Kidney tubule cell (primary cell): ENCODE data around the gene C6orf89.

Experiments
- DNase-seq: peaks from one replicate; pipeline ENCODE4 v3.0.0-alpha.2; 2018; ENCODE audit warnings: low spot score

Gene C6orf89, protein sequence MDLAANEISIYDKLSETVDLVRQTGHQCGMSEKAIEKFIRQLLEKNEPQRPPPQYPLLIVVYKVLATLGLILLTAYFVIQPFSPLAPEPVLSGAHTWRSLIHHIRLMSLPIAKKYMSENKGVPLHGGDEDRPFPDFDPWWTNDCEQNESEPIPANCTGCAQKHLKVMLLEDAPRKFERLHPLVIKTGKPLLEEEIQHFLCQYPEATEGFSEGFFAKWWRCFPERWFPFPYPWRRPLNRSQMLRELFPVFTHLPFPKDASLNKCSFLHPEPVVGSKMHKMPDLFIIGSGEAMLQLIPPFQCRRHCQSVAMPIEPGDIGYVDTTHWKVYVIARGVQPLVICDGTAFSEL

DNA sequence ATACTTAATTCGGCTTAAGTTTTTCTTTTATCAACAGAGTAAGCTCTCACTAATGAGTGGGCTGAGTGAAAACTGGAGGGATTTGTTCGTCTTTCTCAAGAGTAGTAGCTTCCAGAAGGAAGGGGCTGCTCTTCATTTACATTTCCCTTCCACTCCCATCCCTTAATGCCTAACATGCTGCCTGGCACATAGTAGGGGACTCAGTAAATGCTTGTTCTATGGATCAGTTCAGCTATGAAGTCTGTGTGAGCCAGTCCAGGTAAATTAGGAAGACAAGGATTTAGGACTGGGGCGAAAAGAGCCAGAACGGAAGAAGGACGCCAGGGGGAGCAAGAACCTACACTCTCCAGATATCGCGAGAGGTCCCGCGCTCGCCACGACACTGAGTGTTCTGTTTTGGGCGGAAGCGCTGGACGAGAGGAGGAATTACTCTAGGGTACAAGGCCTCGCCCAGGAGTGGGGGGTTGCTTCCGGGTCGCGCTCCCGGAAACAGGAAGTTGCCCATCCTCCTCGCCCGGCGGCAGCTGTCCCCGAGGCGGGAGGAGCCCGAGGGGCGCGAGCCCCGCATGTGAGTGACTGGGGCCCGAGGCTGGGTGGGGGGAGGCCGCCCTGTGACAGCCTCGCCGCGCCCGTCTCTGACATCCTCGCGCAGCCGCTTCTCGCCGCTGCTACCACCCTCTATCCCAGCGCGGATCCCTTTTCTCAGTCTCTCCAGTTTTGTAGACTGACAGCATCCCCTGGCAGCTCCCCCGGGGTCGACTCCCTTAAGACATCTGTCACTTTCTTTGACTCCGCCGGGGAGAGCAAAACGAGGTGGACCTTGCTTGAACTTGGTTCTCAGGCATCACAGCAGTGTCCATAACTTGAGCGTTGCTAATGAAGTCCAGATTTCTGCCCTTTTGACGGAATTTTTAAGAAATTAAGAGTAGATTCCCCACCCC is at the start of gene C6orf89:
Gene C6orf89, plus strand, starts transcription at position 492 of the 941 bp plus-strand sequence. CDS start 13,493 bp downstream, outside the sequence.
- peak; percentile 98 for DNase-seq

DNA sequence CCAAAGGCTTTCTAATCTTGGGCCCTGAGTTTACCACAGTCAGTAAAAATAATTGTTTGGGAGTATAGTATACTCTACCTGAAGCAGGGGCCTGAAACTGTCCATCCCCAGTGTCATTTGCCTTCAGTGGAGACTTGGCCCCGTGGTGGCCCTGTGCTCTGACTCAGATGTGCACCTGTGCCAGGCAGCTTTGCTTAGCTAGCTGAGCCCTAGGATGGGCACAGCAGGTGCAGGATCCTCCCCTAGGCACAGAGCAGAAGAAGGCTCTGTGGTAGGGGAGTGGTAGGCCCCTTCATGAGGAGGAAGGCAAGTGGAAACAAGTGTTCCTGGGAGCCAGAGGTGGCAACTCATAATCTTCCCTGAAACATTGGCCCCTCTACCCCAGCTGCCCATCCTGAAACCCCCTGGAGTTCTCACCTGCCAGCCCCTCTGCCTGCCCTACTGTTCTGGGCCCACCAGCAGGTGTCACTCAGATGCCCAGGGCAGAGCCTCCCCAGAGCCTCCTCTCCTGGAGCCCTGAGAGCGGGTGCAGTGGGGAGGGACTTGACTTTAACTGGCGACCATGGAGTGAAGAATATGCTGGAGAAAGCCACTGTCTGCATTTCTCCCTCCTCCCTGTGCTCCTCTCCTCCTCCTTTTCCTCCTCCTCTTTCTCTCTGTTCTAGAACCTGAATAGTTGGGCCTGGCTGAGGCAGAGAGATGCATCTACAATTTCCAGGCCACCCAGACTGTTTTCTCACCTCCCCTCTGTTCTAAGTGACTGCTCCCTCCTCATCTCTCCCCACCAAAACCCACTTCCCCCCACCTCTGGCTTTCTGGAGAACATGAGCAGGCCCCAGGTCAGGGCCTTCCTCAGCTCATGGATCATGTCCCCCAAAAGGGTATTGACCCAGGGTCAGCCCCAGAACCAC is 49.4 kb upstream of the C6orf89 start:
- DNase-seq: no peak

DNA sequence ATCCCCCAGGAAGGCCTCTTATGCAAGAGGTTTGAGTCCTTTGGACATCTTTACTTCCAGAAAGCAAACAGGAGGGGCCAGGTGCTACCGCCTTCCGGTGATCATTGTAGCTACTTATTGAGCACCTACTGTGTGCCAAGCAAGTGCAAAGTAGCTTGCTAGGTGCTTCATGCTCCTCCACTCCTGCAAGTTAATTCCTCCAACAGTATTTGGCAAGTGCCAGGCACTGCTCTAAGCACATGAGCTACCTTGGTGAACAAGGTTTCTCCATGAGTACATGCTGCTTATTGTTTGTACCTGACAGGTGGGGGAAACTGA is 48.8 kb upstream of the C6orf89 start:
- DNase-seq: no peak

DNA sequence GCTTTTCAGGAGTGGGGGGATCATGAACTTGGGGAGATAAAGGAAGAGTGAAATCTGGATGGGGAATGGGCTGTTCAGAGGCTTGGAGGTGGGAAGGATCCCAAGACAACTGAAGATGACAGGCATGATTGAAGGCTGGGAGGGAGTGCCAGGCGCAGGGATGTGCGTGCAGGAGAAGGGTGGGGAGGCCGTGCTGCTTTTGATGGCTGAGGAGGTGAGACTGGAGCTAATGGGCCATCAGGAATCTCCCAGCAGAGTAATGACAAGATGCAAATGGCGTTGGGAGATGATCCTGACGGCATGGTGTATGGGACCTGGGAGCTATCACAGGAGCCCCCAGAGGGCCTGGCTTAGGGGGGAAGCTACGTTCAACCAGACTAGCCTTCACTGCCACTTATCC is 48.1 kb upstream of the C6orf89 start:
- DNase-seq: no peak

DNA sequence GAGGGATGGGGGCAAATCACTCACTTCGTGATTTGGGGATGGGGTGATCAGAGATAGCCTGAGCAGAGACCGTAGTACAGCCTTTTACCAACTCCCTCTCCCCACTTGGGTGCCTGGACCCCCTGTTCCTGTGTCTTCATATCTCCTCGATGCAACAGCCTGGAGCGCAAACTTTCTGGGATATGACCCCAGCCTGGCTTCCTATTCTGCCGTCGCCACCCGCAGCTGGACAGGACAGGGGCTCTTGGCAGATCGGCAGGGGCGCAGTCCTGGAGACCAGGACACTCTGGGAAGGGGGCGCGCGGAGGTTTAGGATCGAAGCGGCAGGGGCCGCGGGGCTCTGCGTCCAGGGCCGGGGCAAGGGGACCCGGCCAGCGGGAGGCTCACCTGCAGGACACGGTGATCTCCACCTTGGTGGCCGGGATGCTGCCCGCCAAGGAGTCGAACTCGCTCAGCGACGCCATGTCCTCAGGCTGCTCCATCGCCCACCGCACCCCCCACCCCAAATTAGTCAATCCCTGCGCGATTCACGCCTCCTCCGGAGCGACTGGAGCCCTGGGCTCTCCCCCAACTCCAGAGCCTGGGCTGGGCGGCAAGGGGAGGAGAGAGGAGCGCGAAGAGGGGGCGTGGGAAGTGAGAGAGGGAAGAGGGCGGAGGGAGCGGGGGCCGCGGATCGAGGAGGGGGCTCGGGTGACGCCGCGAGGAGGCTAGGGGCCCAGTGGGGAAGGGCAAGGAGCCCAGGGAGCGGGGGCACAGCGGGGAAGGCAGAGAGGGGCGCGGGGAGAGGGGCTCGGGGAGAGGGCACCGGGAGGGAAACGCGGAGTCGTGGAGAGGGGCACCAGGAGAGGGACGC is 46.6 kb upstream of the C6orf89 start, which contains the start of gene CPNE5:
Gene CPNE5, minus strand, starts transcription at position 549 of the 853 bp plus-strand sequence. Its CDS starts 67 bp downstream, at position 482.
- no peak for DNase-seq

DNA sequence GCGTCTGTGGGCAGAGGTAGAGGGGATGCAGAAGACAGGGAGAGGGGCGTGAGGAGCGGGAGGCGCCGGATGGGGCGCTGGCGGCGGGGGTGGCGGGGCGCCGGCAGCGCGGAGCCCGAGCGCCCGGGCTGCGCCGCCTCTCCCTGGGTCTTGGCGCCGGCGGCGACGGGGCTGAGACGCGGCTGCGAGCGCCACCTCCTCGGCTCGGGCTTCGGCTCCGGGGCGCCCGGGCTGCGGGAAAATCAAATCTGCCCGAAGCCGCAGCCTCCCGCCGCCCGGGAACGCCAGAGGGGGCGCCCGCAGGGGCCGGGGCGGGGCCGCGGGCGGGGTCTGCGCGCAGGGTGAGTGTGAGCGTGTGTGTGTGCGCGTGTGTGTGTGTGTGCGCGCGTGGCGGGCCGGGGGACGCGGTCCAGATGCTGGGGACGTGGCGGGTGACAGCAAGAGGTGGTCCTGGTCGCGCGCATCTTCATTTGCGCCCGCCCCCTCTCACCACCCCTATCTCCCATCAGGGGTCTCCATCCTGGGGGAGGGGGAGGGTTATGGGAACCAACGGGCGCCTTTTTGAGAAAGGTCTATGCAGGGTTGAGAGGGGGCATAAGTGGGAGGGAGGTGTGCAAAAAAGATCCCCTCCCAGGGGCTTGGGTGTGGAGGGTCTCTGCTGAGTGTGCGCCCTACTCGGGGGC is 45.9 kb upstream of the C6orf89 start:
- DNase-seq: peak; percentile 12

DNA sequence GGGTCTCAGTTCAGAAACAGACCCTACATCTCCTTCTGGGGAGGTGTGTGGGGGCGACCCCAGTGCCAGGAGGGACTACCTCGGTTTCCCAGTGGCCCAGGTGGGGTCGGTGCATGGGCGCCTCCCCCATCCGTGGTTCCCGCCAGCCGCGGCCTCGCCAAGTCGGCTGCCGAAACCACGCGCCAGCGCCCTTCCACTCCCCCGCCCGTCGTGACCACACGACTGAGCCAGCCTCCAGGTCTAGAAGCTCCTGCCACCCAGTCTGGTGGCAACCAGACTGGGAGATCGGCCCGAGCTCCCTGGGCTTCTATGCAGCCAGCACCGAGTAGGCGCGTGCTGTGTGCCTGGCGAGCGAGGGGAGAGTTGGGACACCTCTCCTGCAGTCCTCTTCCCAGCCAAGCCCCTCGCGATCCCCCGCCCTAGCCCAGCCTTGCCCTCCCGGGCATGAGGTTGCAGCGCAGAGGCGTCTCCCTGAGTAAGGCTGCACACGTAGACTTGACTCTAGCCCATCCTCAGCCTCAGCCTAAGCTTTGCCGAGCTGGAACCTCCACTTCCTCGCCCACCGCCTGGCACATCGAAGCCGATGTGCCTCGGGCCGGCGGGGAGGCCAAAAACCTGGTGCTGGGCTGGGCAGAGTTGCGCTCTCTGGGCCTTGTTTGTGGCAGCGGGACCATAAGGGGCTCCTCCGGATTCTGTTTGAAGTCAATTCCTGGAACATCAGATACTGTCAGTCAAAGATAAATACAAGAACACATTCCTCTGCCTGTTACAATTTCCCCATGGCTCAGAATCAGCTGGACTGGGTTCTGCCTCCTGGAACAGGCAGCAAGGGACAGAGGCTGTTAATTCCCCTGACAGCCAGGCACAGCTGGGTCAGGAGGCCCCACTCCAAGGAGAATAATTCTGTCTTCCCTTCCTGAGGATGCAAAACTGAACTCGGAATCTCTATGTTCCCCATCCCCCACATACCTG is 45.0 kb upstream of the C6orf89 start:
- DNase-seq: no peak

DNA sequence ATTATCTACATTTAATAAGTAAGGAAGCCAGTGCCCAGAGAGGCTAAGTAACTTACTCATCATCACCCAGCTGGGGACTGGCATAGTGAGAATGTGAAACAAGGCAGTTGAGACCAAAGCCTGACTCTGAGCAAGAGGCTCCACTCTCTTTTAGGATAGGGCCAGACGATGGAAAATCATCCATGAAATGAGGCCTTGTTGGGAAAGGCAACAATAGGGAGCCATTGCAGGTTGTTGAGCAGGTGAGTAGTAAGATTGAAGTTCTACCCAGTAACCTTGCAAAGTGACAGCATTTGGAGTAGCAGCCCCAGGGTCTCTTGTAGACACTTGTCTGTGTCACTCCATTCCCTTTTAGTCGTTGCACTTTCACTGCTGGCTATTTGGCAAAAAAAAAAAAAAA is 44.0 kb upstream of the C6orf89 start:
- DNase-seq: no peak

DNA sequence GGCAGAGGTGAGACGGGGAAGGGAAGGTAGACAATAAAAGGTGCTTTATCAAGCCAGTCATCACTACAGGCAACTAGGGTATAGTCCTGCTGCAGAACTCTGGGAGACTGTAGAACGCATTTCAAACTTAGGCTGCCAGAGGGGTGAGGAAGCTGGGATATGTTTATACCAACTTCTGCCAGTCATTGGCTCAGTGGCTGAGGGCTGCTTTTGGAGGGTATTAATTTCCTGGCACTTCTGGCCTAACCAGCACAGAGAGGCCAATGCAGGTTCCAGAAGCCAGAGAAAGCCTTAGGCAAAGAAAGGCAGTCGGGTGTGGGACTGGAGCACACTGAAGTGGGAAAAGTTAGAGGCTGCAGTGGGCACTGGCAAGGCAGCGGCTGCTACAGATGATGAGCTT is 42.6 kb upstream of the C6orf89 start:
- no peak for DNase-seq

DNA sequence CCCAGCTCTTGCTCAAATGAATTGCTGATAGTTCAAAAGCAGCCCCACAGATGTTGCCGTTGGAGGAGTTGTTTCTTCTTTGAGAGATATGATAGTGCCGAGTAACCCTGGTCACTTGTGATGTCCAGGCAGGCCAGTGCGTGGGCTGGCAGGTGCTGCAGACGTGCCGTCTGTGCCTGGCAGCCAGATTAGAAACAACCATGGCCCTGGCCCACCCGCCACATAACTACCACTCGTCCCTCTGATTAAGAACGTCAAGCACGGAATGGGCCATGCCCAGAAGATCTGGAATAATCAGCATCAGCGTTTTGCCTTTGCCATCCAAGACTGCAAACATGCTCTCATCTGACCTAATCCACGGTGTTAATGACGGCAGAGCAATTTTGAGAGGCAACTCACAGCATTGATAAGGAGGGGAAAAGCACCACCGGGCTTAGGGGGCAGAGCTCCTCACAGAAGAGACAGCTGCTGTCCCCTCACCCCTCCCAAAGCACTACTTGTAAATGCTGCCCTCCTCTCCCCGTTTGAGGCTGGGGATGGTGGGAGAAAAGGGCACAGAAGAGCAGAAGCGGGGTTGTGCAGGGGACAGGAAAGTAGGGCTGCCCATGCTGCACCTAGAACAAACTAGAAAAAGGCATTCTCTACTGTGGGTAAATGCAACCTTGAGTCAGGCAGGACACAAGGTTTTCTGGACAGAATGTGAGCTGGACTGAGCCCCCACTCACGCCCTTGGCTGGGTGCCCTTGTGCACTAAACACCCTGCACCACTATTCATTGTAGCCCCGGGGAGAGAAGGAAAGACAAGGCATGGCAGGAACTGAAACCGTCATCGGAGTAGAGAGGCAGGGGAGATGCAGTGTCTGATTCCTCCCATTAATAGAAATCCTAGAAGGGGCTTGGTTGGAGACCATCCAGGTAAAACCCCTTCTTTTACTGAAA is 41.3 kb upstream of the C6orf89 start:
- no peak for DNase-seq

DNA sequence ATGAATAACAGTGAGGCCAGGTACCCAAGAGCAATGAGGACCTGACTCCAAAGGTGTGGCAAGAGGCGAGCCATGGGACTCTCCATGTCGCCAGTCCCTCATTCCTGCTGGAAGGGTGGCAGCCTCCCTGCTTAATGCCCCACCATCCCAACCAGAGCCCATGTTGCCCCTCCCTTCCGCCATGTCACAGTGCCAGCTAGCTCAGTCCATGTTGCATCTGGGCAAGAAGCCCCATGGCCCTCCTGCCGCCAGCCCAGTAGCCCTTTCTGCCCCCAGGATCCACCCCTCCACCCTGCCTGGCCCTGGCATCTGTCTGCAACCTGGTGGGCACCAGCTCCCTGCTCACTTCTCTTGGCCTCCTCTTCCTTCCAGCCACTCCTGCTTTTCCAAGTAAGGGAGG is 40.5 kb upstream of the C6orf89 start:
- no peak for DNase-seq

DNA sequence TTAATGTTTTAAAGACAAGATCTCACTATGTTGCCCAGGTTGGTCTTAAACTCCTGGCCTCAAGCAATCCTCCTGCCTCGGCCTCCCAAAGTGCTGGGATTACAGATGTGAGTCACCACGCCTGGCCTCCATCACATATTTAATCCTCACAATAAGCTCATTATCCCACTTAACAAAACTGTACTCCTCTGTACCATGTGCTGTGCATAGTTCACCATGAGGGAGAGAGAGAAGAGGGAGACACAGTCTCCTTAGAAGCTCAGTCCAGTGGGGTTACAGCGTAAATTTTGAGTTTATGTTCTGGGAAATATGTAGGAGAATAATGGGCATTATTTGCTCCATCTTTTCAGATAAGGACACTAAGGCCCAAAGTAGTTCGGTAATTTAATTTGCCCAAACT is 38.6 kb upstream of the C6orf89 start:
- no peak for DNase-seq

DNA sequence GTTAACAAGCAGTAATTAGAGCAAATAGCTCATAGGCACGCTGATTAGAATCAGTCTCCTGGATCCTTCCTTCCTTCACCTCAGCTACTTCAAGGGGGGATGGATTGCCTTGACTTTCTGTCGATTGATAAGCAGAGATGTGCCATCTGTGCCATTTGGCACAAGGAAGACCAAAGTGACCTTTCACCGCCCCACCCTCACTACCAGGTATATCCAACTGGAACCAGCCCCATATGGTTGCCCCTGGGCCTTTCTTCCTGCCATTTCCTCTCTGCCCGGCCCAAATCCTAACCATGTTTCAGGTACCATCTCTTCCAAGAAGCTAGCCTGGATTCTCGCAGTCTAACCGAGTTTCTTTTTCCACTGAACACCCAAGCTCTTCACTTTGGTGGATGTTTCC is 37.8 kb upstream of the C6orf89 start:
- no peak for DNase-seq

DNA sequence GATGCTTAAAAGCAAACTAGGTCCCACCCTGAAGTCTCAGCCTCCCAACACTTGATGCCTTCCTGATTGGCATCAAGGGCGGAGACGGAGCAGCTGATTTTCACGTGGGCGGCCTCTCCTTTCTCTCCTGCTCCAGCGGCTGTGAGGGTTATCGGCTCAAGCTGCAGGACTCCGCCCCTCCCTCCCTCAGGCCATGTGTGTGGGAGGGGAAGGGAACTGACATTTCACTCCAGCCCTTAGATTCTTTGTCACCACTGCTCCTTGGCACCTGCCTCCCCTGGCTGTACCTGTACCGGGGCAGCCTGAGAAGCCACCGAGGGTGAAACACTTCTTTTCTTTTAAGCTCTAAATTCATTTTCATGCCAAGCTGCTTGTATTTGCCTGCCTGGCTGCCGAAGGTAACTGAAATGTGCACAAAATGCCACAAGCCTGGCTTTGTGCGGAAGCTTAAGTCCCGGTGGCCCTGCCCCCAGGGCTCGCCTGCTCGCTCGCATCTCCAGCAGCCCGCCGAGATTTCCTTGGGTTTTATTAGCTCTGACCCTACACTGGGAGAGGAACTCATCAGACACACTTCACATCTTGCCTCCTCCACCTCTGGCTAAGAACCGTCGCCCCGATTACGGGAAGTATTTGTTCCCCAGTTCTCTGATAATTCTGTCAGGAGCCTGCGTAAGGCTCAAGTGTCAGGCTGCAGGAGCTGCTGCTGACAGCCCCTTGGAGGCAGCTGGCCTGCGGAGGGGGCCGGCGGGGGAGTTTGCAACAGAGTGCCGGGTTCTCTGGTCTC is 36.9 kb upstream of the C6orf89 start:
- DNase-seq: peak; percentile 55

DNA sequence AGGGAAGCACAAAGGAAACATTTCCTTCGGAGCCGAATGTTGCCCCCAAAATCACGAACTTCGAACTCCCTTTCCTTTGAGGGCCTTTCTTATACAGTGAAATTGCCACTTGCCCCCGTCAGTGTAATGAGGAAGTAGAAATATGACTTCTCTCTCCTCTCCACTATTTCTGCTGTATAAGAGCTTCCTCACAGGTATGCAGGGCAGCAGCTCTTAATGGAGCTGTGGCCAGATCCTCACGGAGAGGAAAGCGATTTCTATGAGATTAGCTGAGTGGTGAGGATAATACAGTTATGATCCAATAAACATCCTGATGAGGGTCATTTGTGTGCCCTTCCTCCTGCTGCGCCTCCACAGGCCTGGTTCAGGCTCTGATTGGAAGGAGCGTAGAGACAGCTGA is 35.7 kb upstream of the C6orf89 start:
- DNase-seq: no peak

DNA sequence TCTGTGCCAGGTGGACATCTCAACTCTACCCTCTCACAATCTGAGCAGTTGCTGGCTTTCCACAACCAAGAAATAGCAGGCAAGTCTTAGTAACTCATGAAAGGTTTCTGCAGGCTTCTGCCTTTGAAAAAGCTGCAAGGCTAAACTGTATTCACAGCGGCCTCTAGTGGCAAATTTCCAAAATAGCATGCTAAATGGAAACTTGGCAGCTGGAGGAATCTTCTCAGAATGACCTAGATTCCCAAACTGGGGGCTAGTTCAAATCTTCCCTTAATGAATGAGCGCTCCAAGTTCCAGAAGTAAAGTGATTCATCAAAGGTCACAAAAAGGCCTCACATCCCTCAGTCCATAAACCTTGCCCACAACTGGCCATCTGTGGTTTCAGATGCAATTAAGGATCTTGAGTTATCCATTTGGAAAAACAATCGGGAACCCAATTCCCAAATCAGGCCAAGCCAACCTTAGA is 34.6 kb upstream of the C6orf89 start:
- DNase-seq: peak; percentile 78

DNA sequence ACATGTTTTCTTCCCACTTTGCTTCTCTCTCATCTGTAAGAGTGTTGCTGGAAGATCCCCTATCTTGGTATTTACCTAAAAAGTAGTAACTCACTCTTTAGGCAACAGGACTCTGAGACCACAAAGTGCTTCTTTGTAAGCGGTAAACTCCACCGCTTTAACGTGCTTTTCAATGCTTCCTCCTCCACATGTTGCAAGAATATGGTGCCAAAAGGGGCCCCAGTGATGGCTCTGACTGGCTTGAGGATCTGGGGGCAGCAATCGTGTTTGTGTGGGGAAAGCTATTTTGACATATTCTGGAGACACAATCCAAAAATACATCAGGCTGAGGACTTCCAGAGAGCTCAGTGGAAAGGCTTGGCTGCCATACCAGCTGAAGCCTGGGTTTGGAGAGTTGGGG is 34.1 kb upstream of the C6orf89 start:
- no peak for DNase-seq
